Hepatocyte (in vitro differentiated cells): ENCODE results near the gene QSOX2.
A peak's percentile ranks its signal among the peaks of the same experiment; 100 is the strongest.

Experiments
- CTCF ChIP-seq: fragments of 200-600 bp; sonication (generic); IDR thresholded peaks from 2 replicates; pipeline ENCODE4 v1.5.1; 2016; ENCODE audit warnings: antibody characterized with exemption, mild to moderate bottlenecking; ENCODE audit not compliant: poor library complexity
- EZH2 ChIP-seq: fragments of 200-600 bp; sonication (generic); IDR thresholded peaks from 2 replicates; pipeline ENCODE4 v1.6.1; 2016; ENCODE audit warnings: antibody characterized with exemption, mild to moderate bottlenecking, borderline replicate concordance
- EZH2phosphoT487 ChIP-seq: fragments of 200-600 bp; sonication (generic); IDR thresholded peaks from one replicate; pipeline ENCODE4 v1.6.1; 2018; ENCODE audit warnings: antibody characterized with exemption, mild to moderate bottlenecking, low read depth, moderate library complexity; ENCODE audit not compliant: unreplicated experiment, severe bottlenecking

- peak; percentile 61 for TF ChIP-seq CTCF
- TF ChIP-seq EZH2phosphoT487 = no peak
- no peak for TF ChIP-seq EZH2
Measured at GRCh38 chr9:136170006-136170901, 75.4 kb downstream of the QSOX2 start.
